ENCODE data around the gene KCNB1.

KCNB1 gene

DNA sequence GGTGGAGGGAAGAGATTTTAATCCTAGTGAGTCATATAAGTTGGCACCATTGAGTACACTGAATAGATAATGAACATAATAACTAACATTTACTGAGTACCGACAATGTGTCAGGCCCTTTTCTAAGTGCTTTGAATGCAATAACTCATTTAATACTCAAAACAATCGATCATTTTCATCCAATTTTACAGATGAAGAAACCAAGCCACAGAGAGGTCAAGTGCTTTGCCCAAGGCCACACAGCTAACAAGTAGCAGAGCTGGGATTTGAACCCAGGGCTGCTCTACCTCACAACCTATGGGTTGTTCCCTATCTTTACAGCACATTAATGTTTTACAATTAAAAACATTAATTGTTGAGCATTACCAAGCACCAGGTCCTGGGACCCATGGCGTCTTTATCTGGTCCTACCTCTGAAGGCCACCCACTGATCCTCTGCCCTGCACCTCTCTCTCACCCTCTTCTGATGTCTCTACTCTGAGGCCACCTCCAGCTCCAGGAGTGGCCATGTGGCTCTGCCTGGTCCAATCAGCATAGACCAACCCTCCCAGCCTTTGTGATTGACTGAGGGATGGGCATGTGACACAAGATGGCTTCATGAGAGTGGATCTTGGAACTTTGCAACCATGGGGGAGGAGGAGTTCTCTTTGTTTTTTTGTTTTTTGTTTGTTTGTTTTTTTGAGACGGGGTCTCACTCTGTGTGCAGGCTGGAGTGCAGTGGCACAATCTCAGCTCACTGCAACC is 83.9 kb downstream of the KCNB1 start:
- Histone ChIP-seq H3K4me3 (ENCODE audit: low read length) (no peak overlapping the region), H4K20me1 (ENCODE audit: control insufficient read depth, insufficient read depth, low read depth, low read length) (no peaks in the 10 kb centered on the region), H3K4me1 (ENCODE audit: control insufficient read depth, low read length) (no peaks in the 10 kb centered on the region), H3K27me3 (ENCODE audit: control insufficient read depth, low read length) (0 out of 2 replicates have a peak, but pooled peaks cover 3% of the 10 kb centered on the region), H3K36me3 (ENCODE audit: control insufficient read depth, low read length) (no peaks in the 10 kb centered on the region), H3K27ac (ENCODE audit: low read depth, low read length) (no peak overlapping the region), H3F3A (ENCODE audit: control insufficient read depth, insufficient read depth) (no peaks in the 10 kb centered on the region), H3K79me2 (ENCODE audit: control insufficient read depth, low read length) (no peaks in the 10 kb centered on the region), H3K9me2 (replicated peaks; ENCODE audit: control insufficient read depth, low read length) (no peaks in the 10 kb centered on the region), H3K9me3 (ENCODE audit: control insufficient read depth, insufficient read depth, low read length) (no peaks in the 10 kb centered on the region), H3K4me2 (ENCODE audit: low read length) (no peak overlapping the region)
- TF ChIP-seq, protein P1, sequence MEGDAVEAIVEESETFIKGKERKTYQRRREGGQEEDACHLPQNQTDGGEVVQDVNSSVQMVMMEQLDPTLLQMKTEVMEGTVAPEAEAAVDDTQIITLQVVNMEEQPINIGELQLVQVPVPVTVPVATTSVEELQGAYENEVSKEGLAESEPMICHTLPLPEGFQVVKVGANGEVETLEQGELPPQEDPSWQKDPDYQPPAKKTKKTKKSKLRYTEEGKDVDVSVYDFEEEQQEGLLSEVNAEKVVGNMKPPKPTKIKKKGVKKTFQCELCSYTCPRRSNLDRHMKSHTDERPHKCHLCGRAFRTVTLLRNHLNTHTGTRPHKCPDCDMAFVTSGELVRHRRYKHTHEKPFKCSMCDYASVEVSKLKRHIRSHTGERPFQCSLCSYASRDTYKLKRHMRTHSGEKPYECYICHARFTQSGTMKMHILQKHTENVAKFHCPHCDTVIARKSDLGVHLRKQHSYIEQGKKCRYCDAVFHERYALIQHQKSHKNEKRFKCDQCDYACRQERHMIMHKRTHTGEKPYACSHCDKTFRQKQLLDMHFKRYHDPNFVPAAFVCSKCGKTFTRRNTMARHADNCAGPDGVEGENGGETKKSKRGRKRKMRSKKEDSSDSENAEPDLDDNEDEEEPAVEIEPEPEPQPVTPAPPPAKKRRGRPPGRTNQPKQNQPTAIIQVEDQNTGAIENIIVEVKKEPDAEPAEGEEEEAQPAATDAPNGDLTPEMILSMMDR (IDR thresholded peaks at IDR 0.05; ENCODE audit: low read depth, low read length, poor library complexity, severe bottlenecking): no peak
- no peak for TF ChIP-seq EZH2phosphoT487 (IDR thresholded peaks at IDR 0.05; ENCODE audit: borderline replicate concordance, low read length)

DNA sequence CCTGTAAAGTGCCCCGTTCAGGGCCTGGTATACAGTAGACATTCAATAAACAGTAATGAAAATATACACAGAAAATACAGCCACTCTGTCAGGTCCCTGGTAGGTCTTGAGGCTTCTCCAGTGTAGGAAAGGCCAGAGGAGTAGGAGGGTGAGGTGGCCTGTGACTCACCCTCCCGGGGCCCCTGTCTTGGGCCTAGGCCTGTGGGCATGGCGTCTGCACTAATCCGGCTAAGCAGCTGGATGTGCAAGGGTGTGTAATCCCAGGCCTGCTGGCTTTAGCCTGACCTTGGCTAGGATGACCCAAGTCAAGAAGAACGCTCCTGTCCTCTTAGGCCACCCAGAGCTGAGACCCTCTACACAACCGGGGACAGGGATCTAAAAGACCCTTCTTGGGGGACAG is 84.9 kb downstream of the KCNB1 start:
- no peaks in the 10 kb centered on the region for H3K79me2 ChIP-seq (ENCODE audit: control insufficient read depth, low read length)
- no peak overlapping the region for H3K4me3 ChIP-seq (ENCODE audit: low read length)
- H3K4me2 ChIP-seq (ENCODE audit: low read length): no peak overlapping the region

DNA sequence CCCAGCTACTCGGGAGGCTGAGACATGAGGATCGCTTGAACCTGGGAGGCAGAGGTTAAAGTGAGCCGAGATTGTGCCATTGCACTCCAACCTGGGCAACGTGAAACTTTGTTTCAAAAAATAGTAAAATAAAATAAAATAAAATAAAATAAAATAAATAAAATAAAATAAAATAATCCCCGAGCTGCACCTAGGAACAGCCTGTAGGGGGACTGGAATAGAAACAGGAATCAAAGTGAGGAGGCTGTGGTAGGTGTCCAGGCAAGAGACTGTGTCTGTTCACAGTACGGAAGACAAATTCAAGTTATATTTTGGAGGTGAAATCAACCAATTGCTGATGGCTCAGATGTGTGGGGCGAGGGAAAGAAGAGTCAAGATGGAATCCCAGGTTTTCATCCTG is 86.2 kb downstream of the KCNB1 start:
- Histone ChIP-seq H3K79me2 (ENCODE audit: control insufficient read depth, low read length) (no peaks in the 10 kb centered on the region), H3K4me1 (ENCODE audit: control insufficient read depth, low read length) (no peaks in the 10 kb centered on the region), H3K36me3 (ENCODE audit: control insufficient read depth, low read length) (no peaks in the 10 kb centered on the region)

More for the DNA sequence above, 84.9 kb downstream of the KCNB1 start:
- H3K4me1 ChIP-seq (ENCODE audit: control insufficient read depth, low read length): no peaks in the 10 kb centered on the region
- TF ChIP-seq EZH2phosphoT487 (IDR thresholded peaks at IDR 0.05; ENCODE audit: borderline replicate concordance, low read length): no peak
- TF ChIP-seq, protein P1 (IDR thresholded peaks at IDR 0.05; ENCODE audit: low read depth, low read length, poor library complexity, severe bottlenecking): no peak
- no peaks in the 10 kb centered on the region for H3F3A ChIP-seq (ENCODE audit: control insufficient read depth, insufficient read depth)
- no peaks in the 10 kb centered on the region for H3K9me2 ChIP-seq (replicated peaks; ENCODE audit: control insufficient read depth, low read length)
- no peak overlapping the region for H3K27ac ChIP-seq (ENCODE audit: low read depth, low read length)
- no peaks in the 10 kb centered on the region for H3K36me3 ChIP-seq (ENCODE audit: control insufficient read depth, low read length)
- H3K9me3 ChIP-seq (ENCODE audit: control insufficient read depth, insufficient read depth, low read length): no peaks in the 10 kb centered on the region
- H4K20me1 ChIP-seq (ENCODE audit: control insufficient read depth, insufficient read depth, low read depth, low read length): no peaks in the 10 kb centered on the region
- H3K27me3 ChIP-seq (ENCODE audit: control insufficient read depth, low read length): no peaks in the 10 kb centered on the region

More for the DNA sequence above, 86.2 kb downstream of the KCNB1 start:
- Histone ChIP-seq H3K27me3 (ENCODE audit: control insufficient read depth, low read length) (0 out of 2 replicates have a peak, but pooled peaks cover 2% of the 10 kb centered on the region), H3F3A (ENCODE audit: control insufficient read depth, insufficient read depth) (no peaks in the 10 kb centered on the region), H3K4me2 (ENCODE audit: low read length) (no peak overlapping the region), H3K9me2 (replicated peaks; ENCODE audit: control insufficient read depth, low read length) (no peaks in the 10 kb centered on the region), H4K20me1 (ENCODE audit: control insufficient read depth, insufficient read depth, low read depth, low read length) (no peaks in the 10 kb centered on the region), H3K4me3 (ENCODE audit: low read length) (no peak overlapping the region), H3K9me3 (ENCODE audit: control insufficient read depth, insufficient read depth, low read length) (no peaks in the 10 kb centered on the region), H3K27ac (ENCODE audit: low read depth, low read length) (no peak overlapping the region)
- TF ChIP-seq EZH2phosphoT487 (IDR thresholded peaks at IDR 0.05; ENCODE audit: borderline replicate concordance, low read length): no peak
- TF ChIP-seq, protein P1 (IDR thresholded peaks at IDR 0.05; ENCODE audit: low read depth, low read length, poor library complexity, severe bottlenecking): no peak

Data from DOHH2 (cell line).